HL-60 (cell line): ENCODE measurements around the gene SEPSECS.

Experiments
- POLR2AphosphoS5 ChIP-seq: IDR thresholded peaks from 2 replicates; pipeline ENCODE4 v1.6.1; 2012; ENCODE audit warnings: low read depth
- TF ChIP-seq, protein P1 (sequence below): IDR thresholded peaks from one replicate; pipeline ENCODE4 v1.5.1; 2011; ENCODE audit warnings: low read length, control low read depth, inconsistent platforms; ENCODE audit not compliant: insufficient read depth

DNA sequence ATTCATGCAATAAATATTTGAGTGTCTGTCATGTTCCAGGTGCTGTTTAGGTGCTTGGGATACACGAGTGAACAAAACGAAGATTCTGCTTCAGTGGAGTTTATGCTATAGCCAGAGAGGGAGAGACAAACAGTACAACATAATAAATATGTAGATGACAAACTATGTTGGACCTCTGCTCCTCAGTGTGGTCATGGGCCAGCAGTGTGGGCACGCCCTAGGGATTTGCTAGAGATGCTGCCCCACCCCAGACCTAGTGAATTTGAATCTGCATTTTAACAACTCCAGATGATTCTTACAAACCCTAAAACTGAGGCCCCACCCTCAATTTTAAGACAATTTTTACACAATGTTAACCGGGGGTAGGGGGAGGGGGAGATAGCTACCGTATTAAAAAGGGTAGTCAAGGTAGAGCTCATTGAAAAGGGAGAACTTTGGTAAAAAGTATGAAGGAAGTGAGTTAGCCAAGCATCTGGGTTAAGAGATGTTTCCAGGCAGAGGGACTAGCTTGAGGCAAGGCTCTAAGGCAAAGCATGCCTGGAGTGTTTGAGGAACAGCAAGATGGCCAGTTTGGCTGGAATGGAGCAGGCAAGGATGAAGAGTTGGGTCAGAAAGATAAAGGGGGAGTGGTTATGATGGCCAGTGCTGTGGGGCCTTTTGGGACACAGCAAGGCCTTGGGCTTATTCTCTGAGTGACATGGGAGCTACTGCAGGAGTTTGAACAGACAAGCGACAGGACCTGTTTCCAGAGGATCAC lies 42.4 kb downstream of the SEPSECS start:
- no peak; the same call in 1 of the 2 replicates for TF ChIP-seq POLR2AphosphoS5
- TF ChIP-seq, protein P1, sequence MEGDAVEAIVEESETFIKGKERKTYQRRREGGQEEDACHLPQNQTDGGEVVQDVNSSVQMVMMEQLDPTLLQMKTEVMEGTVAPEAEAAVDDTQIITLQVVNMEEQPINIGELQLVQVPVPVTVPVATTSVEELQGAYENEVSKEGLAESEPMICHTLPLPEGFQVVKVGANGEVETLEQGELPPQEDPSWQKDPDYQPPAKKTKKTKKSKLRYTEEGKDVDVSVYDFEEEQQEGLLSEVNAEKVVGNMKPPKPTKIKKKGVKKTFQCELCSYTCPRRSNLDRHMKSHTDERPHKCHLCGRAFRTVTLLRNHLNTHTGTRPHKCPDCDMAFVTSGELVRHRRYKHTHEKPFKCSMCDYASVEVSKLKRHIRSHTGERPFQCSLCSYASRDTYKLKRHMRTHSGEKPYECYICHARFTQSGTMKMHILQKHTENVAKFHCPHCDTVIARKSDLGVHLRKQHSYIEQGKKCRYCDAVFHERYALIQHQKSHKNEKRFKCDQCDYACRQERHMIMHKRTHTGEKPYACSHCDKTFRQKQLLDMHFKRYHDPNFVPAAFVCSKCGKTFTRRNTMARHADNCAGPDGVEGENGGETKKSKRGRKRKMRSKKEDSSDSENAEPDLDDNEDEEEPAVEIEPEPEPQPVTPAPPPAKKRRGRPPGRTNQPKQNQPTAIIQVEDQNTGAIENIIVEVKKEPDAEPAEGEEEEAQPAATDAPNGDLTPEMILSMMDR: no peak
